Mesothelial cell of epicardium (in vitro differentiated cells): Measurements from ENCODE around the gene CYTH3. TPM values are rescaled to one million over a fixed set of nuclear protein-coding genes. Genes with fewer than 3 reads are reported as not detected.
"Not testable (repeated sequence)": the region's sequence is repeated elsewhere in the genome, so short reads cannot be mapped to it uniquely, and the experiment has no call there.

Experiments used
- DNase-seq, 2 experiments: peaks; one replicate each; pipeline ENCODE4 v3.0.0; 2021; ENCODE audit warnings: low spot score in 2 of 2; ENCODE audit not compliant: unreplicated experiment in 2 of 2
- H3K27ac Mint-ChIP-seq: 2 replicates; pipeline ENCODE4 v1.8.0; 2021; ENCODE audit warnings: mixed read lengths
- H3K27me3 Mint-ChIP-seq: 2 replicates; pipeline ENCODE4 v1.8.0; 2021; ENCODE audit warnings: low read depth, mixed read lengths
- H3K36me3 Mint-ChIP-seq: 2 replicates; pipeline ENCODE4 v1.8.0; 2021; ENCODE audit warnings: mixed read lengths
- H3K4me1 Mint-ChIP-seq: 2 replicates; pipeline ENCODE4 v1.8.0; 2021; ENCODE audit warnings: mixed read lengths
- H3K4me3 Mint-ChIP-seq: 2 replicates; pipeline ENCODE4 v1.8.0; 2021; ENCODE audit warnings: mild to moderate bottlenecking, moderate library complexity, mixed read lengths
- H3K9me3 Mint-ChIP-seq: 2 replicates; pipeline ENCODE4 v1.8.0; 2021; ENCODE audit warnings: mixed read lengths
- CTCF ChIP-seq: fragments of 200-600 bp; sonication (generic); IDR thresholded peaks from one replicate; pipeline ENCODE4 v1.5.0; 2021; ENCODE audit warnings: antibody characterized with exemption; ENCODE audit not compliant: unreplicated experiment
- total RNA-seq: library from RNA; stranded (reverse); gene quantifications from 3 replicates; pipeline ENCODE4 v1.2.1, GENCODE V29; 2021

Gene CYTH3
- total RNA-seq, 1 donor from 2014 or later: 29.2 TPM

- no peak for TF ChIP-seq CTCF
- Mint-ChIP-seq H3K27me3 (no peaks in the 10 kb centered on the region), H3K27ac (no peak overlapping the region), H3K9me3 (no peaks in the 10 kb centered on the region), H3K4me3 (no peak overlapping the region), H3K36me3 (peaks cover 58% of the 10 kb centered on the region), H3K4me1 (peaks cover 7% of the 10 kb centered on the region)
- DNase-seq: no peak
These were observed 120.3 kb downstream of the CYTH3 start for GRCh38 chr7:6151994-6152735.

GRCh38 chr7:6151527-6151926 lies 120.9 kb downstream of the CYTH3 start:
- not testable (repeated sequence) for DNase-seq, H3K4me1 Mint-ChIP-seq, H3K27ac Mint-ChIP-seq, H3K4me3 Mint-ChIP-seq, H3K9me3 Mint-ChIP-seq, H3K27me3 Mint-ChIP-seq
- peaks cover 59% of the 10 kb centered on the region for H3K36me3 Mint-ChIP-seq

GRCh38 chr7:6149996-6150395 lies 122.4 kb downstream of the CYTH3 start:
- Mint-ChIP-seq H3K27ac (no peak overlapping the region), H3K9me3 (no peaks in the 10 kb centered on the region), H3K27me3 (no peaks in the 10 kb centered on the region), H3K36me3 (peaks cover 57% of the 10 kb centered on the region), H3K4me3 (no peak overlapping the region), H3K4me1 (peaks cover 7% of the 10 kb centered on the region)
- no peak for TF ChIP-seq CTCF
- no peak for DNase-seq

- H3K4me1 Mint-ChIP-seq: peaks cover 7% of the 10 kb centered on the region
- H3K4me3 Mint-ChIP-seq: no peak overlapping the region
- H3K36me3 Mint-ChIP-seq: peaks cover 60% of the 10 kb centered on the region
- H3K27me3 Mint-ChIP-seq: no peaks in the 10 kb centered on the region
- DNase-seq: no peak
- no peaks in the 10 kb centered on the region for H3K9me3 Mint-ChIP-seq
- TF ChIP-seq CTCF: no peak
- H3K27ac Mint-ChIP-seq: peak overlapping the region; percentile 51
These were observed 123.6 kb downstream of the CYTH3 start for GRCh38 chr7:6148724-6149360.

- Mint-ChIP-seq H3K4me3 (no peak overlapping the region), H3K4me1 (peaks cover 7% of the 10 kb centered on the region), H3K9me3 (no peaks in the 10 kb centered on the region), H3K27me3 (no peaks in the 10 kb centered on the region), H3K27ac (no peak overlapping the region), H3K36me3 (peaks cover 58% of the 10 kb centered on the region)
- no peak for DNase-seq
- TF ChIP-seq CTCF: no peak
These were observed 124.8 kb downstream of the CYTH3 start for GRCh38 chr7:6147627-6148026.

GRCh38 chr7:6146666-6147065 lies 125.8 kb downstream of the CYTH3 start:
- H3K27me3 Mint-ChIP-seq: no peaks in the 10 kb centered on the region
- peaks cover 54% of the 10 kb centered on the region for H3K36me3 Mint-ChIP-seq
- H3K27ac Mint-ChIP-seq: no peak overlapping the region
- TF ChIP-seq CTCF: no peak
- H3K9me3 Mint-ChIP-seq: no peaks in the 10 kb centered on the region
- H3K4me3 Mint-ChIP-seq: no peak overlapping the region
- no peak for DNase-seq
- peaks cover 7% of the 10 kb centered on the region for H3K4me1 Mint-ChIP-seq
